Endothelial cell (in vitro differentiated cells): ENCODE data around the gene F2RL1. TPM values are rescaled to one million over a fixed set of nuclear protein-coding genes. Genes with fewer than 3 reads are reported as not detected.
"Not testable (repeated sequence)": the region's sequence is repeated elsewhere in the genome, so short reads cannot be mapped to it uniquely, and the experiment has no call there.

Source experiments
- DNase-seq: peaks from one replicate; pipeline ENCODE4 v3.0.0; 2021; ENCODE audit warnings: low spot score
- H3K27ac Mint-ChIP-seq: one replicate; pipeline ENCODE4 v1.8.0; 2021; ENCODE audit warnings: mixed read lengths, inconsistent platforms; ENCODE audit not compliant: unreplicated experiment
- H3K27me3 Mint-ChIP-seq: one replicate; pipeline ENCODE4 v1.8.0; 2021; ENCODE audit warnings: mild to moderate bottlenecking, moderate library complexity, mixed read lengths, inconsistent platforms; ENCODE audit not compliant: unreplicated experiment
- H3K36me3 Mint-ChIP-seq: one replicate; pipeline ENCODE4 v1.8.0; 2021; ENCODE audit warnings: mild to moderate bottlenecking, low read depth, mixed read lengths, inconsistent platforms; ENCODE audit not compliant: unreplicated experiment
- H3K4me1 Mint-ChIP-seq: one replicate; pipeline ENCODE4 v1.8.0; 2021; ENCODE audit warnings: mild to moderate bottlenecking, mixed read lengths, inconsistent platforms; ENCODE audit not compliant: unreplicated experiment
- H3K4me3 Mint-ChIP-seq: one replicate; pipeline ENCODE4 v1.8.0; 2021; ENCODE audit warnings: mild to moderate bottlenecking, mixed read lengths, inconsistent platforms; ENCODE audit not compliant: unreplicated experiment
- H3K9me3 Mint-ChIP-seq: one replicate; pipeline ENCODE4 v1.8.0; 2021; ENCODE audit warnings: mixed read lengths, inconsistent platforms; ENCODE audit not compliant: unreplicated experiment
- total RNA-seq: library from RNA; stranded (reverse); fragmentation: NEBNext Ultra II Directional; extraction: Animal tissue kit (Norgen Biotek cat#: 25700); gene quantifications from one replicate; pipeline ENCODE4 v1.2.1, GENCODE V29; 2021; ENCODE audit not compliant: unreplicated experiment
- TF ChIP-seq, protein P1 (sequence below): fragments of 200-600 bp; sonication (generic); IDR thresholded peaks from one replicate; pipeline ENCODE4 v1.5.0; 2021; ENCODE audit warnings: antibody characterized with exemption; ENCODE audit not compliant: unreplicated experiment

Gene F2RL1
- total RNA-seq, 1 donor from 2014 or later, result 141 TPM

DNA sequence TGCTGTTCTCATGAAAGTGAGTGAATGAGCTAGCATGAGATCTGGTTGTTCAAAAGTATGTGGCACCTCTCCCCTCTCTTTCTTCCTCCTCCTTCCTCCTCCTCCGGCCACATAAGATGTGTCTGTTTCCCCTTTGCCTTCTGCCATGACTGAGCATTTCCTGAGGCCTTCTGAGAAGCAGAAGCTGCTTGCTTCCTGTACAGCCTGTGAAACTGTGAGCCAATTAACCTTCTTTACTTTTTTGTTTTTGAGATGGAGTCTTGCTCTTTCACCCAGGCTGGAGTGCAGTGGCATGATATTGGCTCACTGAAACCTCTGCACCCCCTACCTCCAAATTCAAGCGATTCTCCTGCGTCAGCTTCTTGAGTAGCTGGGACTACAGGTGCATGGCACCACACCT lies 37.1 kb downstream of the F2RL1 start:
- DNase-seq, result no peak
- H3K27ac Mint-ChIP-seq, result peak overlapping the region; percentile 68
- peaks cover 7% of the 10 kb centered on the region for H3K27me3 Mint-ChIP-seq
- peak overlapping the region; percentile 1 for H3K4me3 Mint-ChIP-seq
- peaks cover 6% of the 10 kb centered on the region for H3K9me3 Mint-ChIP-seq
- H3K36me3 Mint-ChIP-seq, result peaks cover 11% of the 10 kb centered on the region
- H3K4me1 Mint-ChIP-seq, result peaks cover 22% of the 10 kb centered on the region
- TF ChIP-seq, protein P1, sequence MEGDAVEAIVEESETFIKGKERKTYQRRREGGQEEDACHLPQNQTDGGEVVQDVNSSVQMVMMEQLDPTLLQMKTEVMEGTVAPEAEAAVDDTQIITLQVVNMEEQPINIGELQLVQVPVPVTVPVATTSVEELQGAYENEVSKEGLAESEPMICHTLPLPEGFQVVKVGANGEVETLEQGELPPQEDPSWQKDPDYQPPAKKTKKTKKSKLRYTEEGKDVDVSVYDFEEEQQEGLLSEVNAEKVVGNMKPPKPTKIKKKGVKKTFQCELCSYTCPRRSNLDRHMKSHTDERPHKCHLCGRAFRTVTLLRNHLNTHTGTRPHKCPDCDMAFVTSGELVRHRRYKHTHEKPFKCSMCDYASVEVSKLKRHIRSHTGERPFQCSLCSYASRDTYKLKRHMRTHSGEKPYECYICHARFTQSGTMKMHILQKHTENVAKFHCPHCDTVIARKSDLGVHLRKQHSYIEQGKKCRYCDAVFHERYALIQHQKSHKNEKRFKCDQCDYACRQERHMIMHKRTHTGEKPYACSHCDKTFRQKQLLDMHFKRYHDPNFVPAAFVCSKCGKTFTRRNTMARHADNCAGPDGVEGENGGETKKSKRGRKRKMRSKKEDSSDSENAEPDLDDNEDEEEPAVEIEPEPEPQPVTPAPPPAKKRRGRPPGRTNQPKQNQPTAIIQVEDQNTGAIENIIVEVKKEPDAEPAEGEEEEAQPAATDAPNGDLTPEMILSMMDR, result no peak

DNA sequence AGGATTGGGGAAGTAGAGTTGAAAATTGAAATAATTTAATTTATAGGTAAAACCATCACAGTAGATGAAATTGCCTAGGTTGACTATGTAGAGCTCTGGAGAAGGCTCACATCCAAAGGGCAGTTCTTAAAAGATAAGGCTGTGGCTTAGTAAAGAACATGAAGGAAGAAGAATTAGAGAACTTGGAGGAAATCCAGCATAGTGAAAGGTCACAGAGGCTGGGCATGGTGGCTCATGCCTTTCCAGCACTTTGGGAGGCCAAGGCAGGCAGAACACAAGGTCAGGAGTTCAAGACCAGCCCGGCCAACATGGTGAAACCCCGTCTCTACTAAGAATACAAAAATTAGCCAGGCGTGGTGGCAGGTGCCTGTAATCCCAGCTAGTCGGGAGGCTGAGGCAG lies 38.0 kb downstream of the F2RL1 start:
- peaks cover 15% of the 10 kb centered on the region for H3K4me1 Mint-ChIP-seq

GRCh38 chr5:76859591-76860247 lies 40.9 kb downstream of the F2RL1 start:
- H3K4me3 Mint-ChIP-seq, result no peak overlapping the region
- no peaks in the 10 kb centered on the region for H3K9me3 Mint-ChIP-seq
- H3K27me3 Mint-ChIP-seq, result peaks cover 5% of the 10 kb centered on the region

More for the DNA sequence above, 38.0 kb downstream of the F2RL1 start:
- peaks cover 11% of the 10 kb centered on the region for H3K36me3 Mint-ChIP-seq
- not testable (repeated sequence) for H3K27ac Mint-ChIP-seq, H3K27me3 Mint-ChIP-seq, DNase-seq, H3K9me3 Mint-ChIP-seq, H3K4me3 Mint-ChIP-seq

GRCh38 chr5:76861612-76862011 lies 42.8 kb downstream of the F2RL1 start:
- no peaks in the 10 kb centered on the region for H3K36me3 Mint-ChIP-seq
- no peaks in the 10 kb centered on the region for H3K9me3 Mint-ChIP-seq
- no peak overlapping the region for H3K27ac Mint-ChIP-seq
- H3K4me1 Mint-ChIP-seq, result peaks cover 5% of the 10 kb centered on the region
- TF ChIP-seq, protein P1, result no peak
- DNase-seq, result no peak
- peaks cover 1% of the 10 kb centered on the region for H3K27me3 Mint-ChIP-seq
- H3K4me3 Mint-ChIP-seq, result no peak overlapping the region

More at GRCh38 chr5:76859591-76860247, 40.9 kb downstream of the F2RL1 start:
- Mint-ChIP-seq H3K4me1 (peaks cover 16% of the 10 kb centered on the region), H3K36me3 (peaks cover 5% of the 10 kb centered on the region), H3K27ac (no peak overlapping the region)
- DNase-seq, result no peak
- TF ChIP-seq, protein P1, result no peak

DNA sequence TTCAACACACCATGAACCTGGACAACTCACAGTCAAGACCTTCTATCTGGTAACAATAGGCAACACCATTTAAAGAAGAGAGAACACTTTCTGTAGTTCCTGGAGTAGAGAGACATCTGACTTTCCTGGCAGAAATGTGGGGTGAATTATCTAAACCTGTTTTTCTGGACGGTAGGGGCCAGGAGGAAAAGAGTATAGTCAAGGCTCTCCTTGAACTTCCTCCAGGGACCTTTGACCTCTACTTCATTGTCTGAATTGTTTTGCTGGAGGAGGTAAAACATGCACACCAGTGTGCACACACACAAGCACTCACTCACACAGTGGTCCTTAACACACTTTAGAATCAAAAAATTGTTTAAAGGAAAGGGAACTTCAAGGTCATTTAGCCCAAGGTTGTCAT lies 44.2 kb downstream of the F2RL1 start:
- no peak overlapping the region for H3K4me3 Mint-ChIP-seq
- H3K4me1 Mint-ChIP-seq, result peaks cover 5% of the 10 kb centered on the region
- H3K27ac Mint-ChIP-seq, result no peak overlapping the region
- TF ChIP-seq, protein P1, result no peak
- no peaks in the 10 kb centered on the region for H3K9me3 Mint-ChIP-seq
- H3K36me3 Mint-ChIP-seq, result no peaks in the 10 kb centered on the region
- no peaks in the 10 kb centered on the region for H3K27me3 Mint-ChIP-seq
- DNase-seq, result no peak
